ENCODE results near the gene DACT1. TPM values are rescaled to one million over a fixed set of nuclear protein-coding genes. Genes with fewer than 3 reads are reported as not detected.

Gene DACT1
- total and polyA plus RNA-seq, 12 donors, result 1.1 to 5.5 (median 2.2) TPM

DNA sequence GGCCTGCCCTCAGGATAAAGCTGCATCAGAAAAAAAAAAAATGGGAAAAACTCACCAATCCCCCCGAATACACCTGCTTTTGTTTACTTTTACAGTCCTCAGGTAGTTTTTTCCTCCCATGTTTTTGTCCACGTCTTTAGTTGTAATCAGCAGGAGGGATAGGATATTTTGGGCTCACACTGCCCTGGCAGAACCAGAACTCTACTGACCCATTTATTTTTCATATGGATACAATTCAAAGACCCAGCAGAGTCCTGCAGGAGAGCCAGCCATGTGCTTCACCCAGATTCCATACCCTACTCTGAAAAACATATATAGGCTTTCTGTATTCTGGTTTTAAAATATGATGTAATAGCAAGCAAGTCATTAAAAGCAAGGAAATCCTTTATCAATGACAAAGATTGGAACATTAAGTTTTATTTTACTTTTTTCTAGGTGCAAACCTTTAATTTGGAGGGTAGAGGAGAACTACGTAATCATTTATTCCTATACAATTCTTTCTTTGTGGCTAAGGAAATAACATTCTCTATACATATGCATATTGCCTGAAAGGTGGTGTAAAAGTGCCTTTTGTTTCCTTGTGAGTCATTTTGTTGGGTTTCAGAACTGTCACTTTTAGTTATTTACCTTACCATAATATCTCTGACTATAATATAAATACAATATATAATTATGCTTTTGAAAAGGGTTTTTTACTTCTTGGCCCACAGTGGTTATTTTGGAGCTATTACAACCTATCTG lies 19.1 kb downstream of the DACT1 start:
- TF ChIP-seq, protein P1, sequence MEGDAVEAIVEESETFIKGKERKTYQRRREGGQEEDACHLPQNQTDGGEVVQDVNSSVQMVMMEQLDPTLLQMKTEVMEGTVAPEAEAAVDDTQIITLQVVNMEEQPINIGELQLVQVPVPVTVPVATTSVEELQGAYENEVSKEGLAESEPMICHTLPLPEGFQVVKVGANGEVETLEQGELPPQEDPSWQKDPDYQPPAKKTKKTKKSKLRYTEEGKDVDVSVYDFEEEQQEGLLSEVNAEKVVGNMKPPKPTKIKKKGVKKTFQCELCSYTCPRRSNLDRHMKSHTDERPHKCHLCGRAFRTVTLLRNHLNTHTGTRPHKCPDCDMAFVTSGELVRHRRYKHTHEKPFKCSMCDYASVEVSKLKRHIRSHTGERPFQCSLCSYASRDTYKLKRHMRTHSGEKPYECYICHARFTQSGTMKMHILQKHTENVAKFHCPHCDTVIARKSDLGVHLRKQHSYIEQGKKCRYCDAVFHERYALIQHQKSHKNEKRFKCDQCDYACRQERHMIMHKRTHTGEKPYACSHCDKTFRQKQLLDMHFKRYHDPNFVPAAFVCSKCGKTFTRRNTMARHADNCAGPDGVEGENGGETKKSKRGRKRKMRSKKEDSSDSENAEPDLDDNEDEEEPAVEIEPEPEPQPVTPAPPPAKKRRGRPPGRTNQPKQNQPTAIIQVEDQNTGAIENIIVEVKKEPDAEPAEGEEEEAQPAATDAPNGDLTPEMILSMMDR (IDR thresholded peaks at IDR 0.05), result no peak
- WGBS, 2 donors, result 75 to 80% methylated on average over 3 of the region's 3 CpGs
- DNase-seq, result no peak
- Histone ChIP-seq H3K4me1 (peaks cover 0 to 15% (median 4%) of the 10 kb centered on the region in 9 donors), H3K27ac (no peak overlapping the region), H3K27me3 (no peaks in the 10 kb centered on the region), H3K4me3 (no peak overlapping the region), H3K9me3 (peaks cover 0 to 8% (median 0%) of the 10 kb centered on the region in 11 donors), H3K36me3 (no peaks in the 10 kb centered on the region)
- intact Hi-C loops (cut with DNase I), result no loop called here
- no peak for ATAC-seq

DNA sequence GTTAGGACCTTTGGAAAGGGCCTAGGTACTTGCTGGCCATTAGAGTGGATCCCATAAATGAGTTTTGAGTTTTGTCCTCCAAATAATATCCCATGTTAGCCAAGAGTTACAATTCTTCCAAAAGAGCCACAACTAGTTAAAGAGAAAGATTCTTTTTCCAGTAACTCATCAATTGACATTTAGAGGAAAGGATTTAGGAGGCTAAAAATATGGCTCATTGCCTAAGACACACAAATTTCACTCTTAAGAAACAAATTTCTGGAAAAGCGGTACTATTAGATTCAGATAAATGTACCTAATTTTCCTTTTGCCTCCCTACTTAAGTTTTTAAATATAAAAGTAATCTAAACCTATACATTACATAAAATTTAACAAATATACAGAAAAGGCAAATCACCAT lies 21.3 kb downstream of the DACT1 start:
- H3K9me3 ChIP-seq, result peaks cover 0 to 8% (median 0%) of the 10 kb centered on the region in 11 donors
- DNase-seq (no peak), ATAC-seq (no peak)
- WGBS, 2 donors, result 82 to 95% methylated on average over 1 of the region's 1 CpG
- H3K27ac ChIP-seq, result peak overlapping the region in 2 of 10 donors; percentile 2 to 6
- H3K4me1 ChIP-seq, result peaks cover 0 to 23% (median 4%) of the 10 kb centered on the region in 9 donors
- H3K27me3 ChIP-seq, result no peaks in the 10 kb centered on the region
- intact Hi-C loops (cut with DNase I), result no loop called here
- no peak overlapping the region for H3K4me3 ChIP-seq
- H3K36me3 ChIP-seq, result no peaks in the 10 kb centered on the region
- TF ChIP-seq, protein P1 (IDR thresholded peaks at IDR 0.05), result no peak

- H3K4me1 ChIP-seq, result peaks cover 0 to 25% (median 4%) of the 10 kb centered on the region in 9 donors
- TF ChIP-seq, protein P1 (IDR thresholded peaks at IDR 0.05), result no peak
- intact Hi-C loops (cut with DNase I), result loop anchor here in 1 of 10 donors (10.0 kb wide), 1 partner anchor 155 kb away; no protein-coding TSS in a partner anchor
Measured at GRCh38 chr14:58659846-58660245, 22.1 kb downstream of the DACT1 start.

GRCh38 chr14:58660407-58660806 lies 22.6 kb downstream of the DACT1 start:
- TF ChIP-seq, protein P1 (IDR thresholded peaks at IDR 0.05), result no peak
- Histone ChIP-seq H3K36me3 (no peaks in the 10 kb centered on the region), H3K27ac (peak overlapping the region in 4 of 10 donors; percentile 2 to 42 (median 21))

More at GRCh38 chr14:58659846-58660245, 22.1 kb downstream of the DACT1 start:
- WGBS, 2 donors, result 58 to 61% methylated on average over 6 of the region's 6 CpGs
- H3K9me3 ChIP-seq, result peaks cover 0 to 8% (median 0%) of the 10 kb centered on the region in 11 donors
- H3K27me3 ChIP-seq, result no peaks in the 10 kb centered on the region
- ATAC-seq (peak; percentile 77 to 94 (median 88)), DNase-seq (peak; percentile 23 to 73)
- H3K27ac ChIP-seq, result peak overlapping the region in 4 of 10 donors; percentile 2 to 42 (median 21)
- H3K4me3 ChIP-seq, result no peak overlapping the region
- no peaks in the 10 kb centered on the region for H3K36me3 ChIP-seq

More at GRCh38 chr14:58660407-58660806, 22.6 kb downstream of the DACT1 start:
- Histone ChIP-seq H3K4me1 (peaks cover 0 to 25% (median 4%) of the 10 kb centered on the region in 9 donors), H3K9me3 (peaks cover 0 to 4% (median 0%) of the 10 kb centered on the region in 11 donors), H3K27me3 (no peaks in the 10 kb centered on the region), H3K4me3 (no peak overlapping the region)
- intact Hi-C loops (cut with DNase I), result loop anchor here in 1 of 10 donors (10.0 kb wide), 1 partner anchor 154 kb away; no protein-coding TSS in a partner anchor
- ATAC-seq (no peak), DNase-seq (no peak)
- 88% methylated on average over 3 of the region's 3 CpGs for WGBS, 2 donors

All from heart right ventricle (tissue), 16 donors.